CD14-positive monocyte (primary cell): Measurements from ENCODE around the gene USP34. TPM values are rescaled to one million over a fixed set of nuclear protein-coding genes. Genes with fewer than 3 reads are reported as not detected.

Experiments
- DNase-seq, 3 donors: peaks; one replicate each; pipeline ENCODE4 v3.0.0-alpha.2; 2011 to 2022
- H2AFZ ChIP-seq: 2 replicates; pipeline ENCODE4 v1.6.0; 2012; ENCODE audit warnings: mild to moderate bottlenecking, low read depth, low read length, inconsistent platforms; ENCODE audit not compliant: insufficient read depth, poor library complexity, severe bottlenecking
- H3K27ac ChIP-seq, 2 donors: 1 replicate in 1 of 2; 2 replicates in 1 of 2; pipeline ENCODE4 v1.5.1; 2012 to 2013; ENCODE audit warnings: low read length in 2 of 2, control low read depth in 1 of 2, inconsistent platforms in 1 of 2, low read depth in 1 of 2, mild to moderate bottlenecking in 1 of 2
- H3K27me3 ChIP-seq, 2 donors: one replicate each; pipeline versions ENCODE4 v1.6.0 to v1.6.1; 2011 to 2013; ENCODE audit warnings: low read length in 2 of 2; ENCODE audit not compliant: control insufficient read depth in 2 of 2, insufficient read depth in 2 of 2
- H3K36me3 ChIP-seq, 2 donors: replicated peaks in 1 of 2; 1 replicate in 1 of 2; 2 replicates in 1 of 2; pipeline versions ENCODE4 v1.5.1 to v1.6.1; 2012 to 2013; ENCODE audit warnings: low read length in 2 of 2, control low read depth in 1 of 2, inconsistent platforms in 1 of 2, mild to moderate bottlenecking in 1 of 2; ENCODE audit not compliant: insufficient read depth in 2 of 2, control insufficient read depth in 1 of 2
- H3K4me1 ChIP-seq, 2 donors: 1 replicate in 1 of 2; 2 replicates in 1 of 2; pipeline versions ENCODE4 v1.5.1 to v1.6.1; 2012 to 2013; ENCODE audit warnings: low read length in 2 of 2, control low read depth in 1 of 2, inconsistent platforms in 1 of 2, mild to moderate bottlenecking in 1 of 2, moderate library complexity in 1 of 2; ENCODE audit not compliant: insufficient read depth in 2 of 2, control insufficient read depth in 1 of 2
- H3K4me2 ChIP-seq: replicated peaks from 2 replicates; pipeline ENCODE3; 2012; ENCODE audit warnings: low read length, moderate library complexity, mild to moderate bottlenecking; ENCODE audit not compliant: poor library complexity, severe bottlenecking; ENCODE audit errors: extremely low read depth
- H3K4me3 ChIP-seq, 3 experiments: fragments of 200-600 bp in 1 of 3; sonication (generic) in 1 of 3; replicated peaks in 1 of 3; 1 replicate in 2 of 3; 2 replicates in 1 of 3; pipeline ENCODE4 v1.5.1; 2011 to 2013; ENCODE audit warnings: low read length in 3 of 3, mild to moderate bottlenecking in 3 of 3, control low read depth in 2 of 3, low read depth in 2 of 3, inconsistent platforms in 1 of 3, moderate library complexity in 1 of 3
- H3K79me2 ChIP-seq: 2 replicates; pipeline ENCODE4 v1.6.0; 2012; ENCODE audit warnings: mild to moderate bottlenecking, control low read depth, inconsistent platforms, low read length, moderate library complexity; ENCODE audit not compliant: insufficient read depth
- H3K9ac ChIP-seq: 2 replicates; pipeline ENCODE4 v1.6.0; 2017; ENCODE audit warnings: low read length, mild to moderate bottlenecking; ENCODE audit not compliant: insufficient read depth, poor library complexity, severe bottlenecking
- H3K9me3 ChIP-seq, 2 donors: replicated peaks in 1 of 2; 1 replicate in 1 of 2; 2 replicates in 1 of 2; pipeline versions ENCODE4 v1.5.1 to v1.6.1; 2012 to 2013; ENCODE audit warnings: low read length in 2 of 2, control low read depth in 1 of 2; ENCODE audit not compliant: control insufficient read depth in 1 of 2, insufficient read depth in 1 of 2
- H4K20me1 ChIP-seq: 2 replicates; pipeline ENCODE4 v1.6.0; 2012; ENCODE audit warnings: mild to moderate bottlenecking, low read length, control low read depth, moderate library complexity; ENCODE audit not compliant: insufficient read depth
- H3K27ac Mint-ChIP-seq, 7 donors: one replicate each; pipeline ENCODE4 v1.8.0; 2020; ENCODE audit warnings: mild to moderate bottlenecking in 7 of 7, mixed read lengths in 7 of 7, moderate library complexity in 6 of 7, inconsistent platforms in 2 of 7
- H3K27me3 Mint-ChIP-seq, 3 donors: one replicate each; pipeline ENCODE4 v1.8.0; 2021 to 2022; ENCODE audit warnings: low read depth in 3 of 3, mild to moderate bottlenecking in 3 of 3, mixed read lengths in 3 of 3, moderate library complexity in 3 of 3, inconsistent platforms in 1 of 3
- H3K36me3 Mint-ChIP-seq, 2 donors: one replicate each; pipeline ENCODE4 v1.8.0; 2020; ENCODE audit warnings: mixed read lengths in 2 of 2, inconsistent platforms in 1 of 2, mild to moderate bottlenecking in 1 of 2
- H3K4me1 Mint-ChIP-seq: one replicate; pipeline ENCODE4 v1.8.0; 2020; ENCODE audit warnings: mild to moderate bottlenecking, mixed read lengths
- H3K4me3 Mint-ChIP-seq, 2 donors: one replicate each; pipeline ENCODE4 v1.8.0; 2020; ENCODE audit warnings: mild to moderate bottlenecking in 2 of 2, mixed read lengths in 2 of 2, moderate library complexity in 1 of 2
- H3K9me3 Mint-ChIP-seq, 7 donors: one replicate each; pipeline ENCODE4 v1.8.0; 2020 to 2022; ENCODE audit warnings: mixed read lengths in 7 of 7, mild to moderate bottlenecking in 6 of 7, moderate library complexity in 6 of 7, inconsistent platforms in 2 of 7
- CTCF ChIP-seq: fragments of 200-600 bp; IDR thresholded peaks from one replicate; pipeline ENCODE4 v1.8.0; 2022; ENCODE audit warnings: antibody characterized with exemption, mild to moderate bottlenecking
- WGBS: methylation state at CpG from one replicate; pipeline ENCODE4 v1.1.5; 2013; ENCODE audit warnings: missing lambda C conversion rate; ENCODE audit not compliant: insufficient coverage; 5-methylcytosine and 5-hydroxymethylcytosine counted together
- intact Hi-C, 2 donors: fragments of 100-400 bp; cut with micrococcal nuclease; formaldehyde crosslinking; loops; one replicate each; pipeline versions ENCODE4 v1.15.0 to v1.15.1; 2023
- polyA plus RNA-seq, 3 donors: library from polyadenylated mRNA; depleted of rRNA in 1 of 3; unstranded in 2 of 3; stranded (reverse) in 1 of 3; fragments of 300-500 nt in 2 of 3; fragments of >200 nt in 1 of 3; fragmentation: Illumina TruSeq in 2 of 3; gene quantifications; 1 replicate in 2 of 3; 2 replicates in 1 of 3; pipeline ENCODE4 v1.2.3, GENCODE V29; 2012 to 2021

The USP34 gene
- polyA plus RNA-seq, 3 donors: 2.8 to 47.2 (median 5.9) TPM

GRCh38 chr2:61262699-61263098, 208.2 kb downstream of the USP34 start:
- Histone ChIP-seq H3K4me1 (no peaks in the 10 kb centered on the region), H4K20me1 (no peaks in the 10 kb centered on the region), H3K9ac (no peak overlapping the region), H3K4me2 (no peak overlapping the region), H3K79me2 (no peaks in the 10 kb centered on the region), H3K27ac (no peak overlapping the region), H3K36me3 (peaks cover 61 to 91% of the 10 kb centered on the region in 2 donors), H3K4me3 (no peak overlapping the region), H2AFZ (no peak overlapping the region), H3K9me3 (no peaks in the 10 kb centered on the region), H3K27me3 (no peaks in the 10 kb centered on the region)
- peaks cover 58 to 69% of the 10 kb centered on the region in 2 donors for H3K36me3 Mint-ChIP-seq
- WGBS: 100% methylated on average over 3 of the region's 5 CpGs
- intact Hi-C loops: no loop called here
- no peak for DNase-seq
- H3K4me1 Mint-ChIP-seq: no peaks in the 10 kb centered on the region
- TF ChIP-seq CTCF: no peak
- H3K4me3 Mint-ChIP-seq: no peak overlapping the region
- H3K27me3 Mint-ChIP-seq: no peaks in the 10 kb centered on the region
- H3K27ac Mint-ChIP-seq: no peak overlapping the region
- H3K9me3 Mint-ChIP-seq: peaks cover 0 to 1% (median 0%) of the 10 kb centered on the region in 7 donors

GRCh38 chr2:61257446-61257845, 213.4 kb downstream of the USP34 start:
- peaks cover 62 to 91% of the 10 kb centered on the region in 2 donors for H3K36me3 ChIP-seq
- H4K20me1 ChIP-seq: no peaks in the 10 kb centered on the region
- WGBS: 98% methylated on average over 6 of the region's 7 CpGs
- no peak overlapping the region for H3K27ac Mint-ChIP-seq
- no peaks in the 10 kb centered on the region for H3K79me2 ChIP-seq
- intact Hi-C loops: no loop called here
- TF ChIP-seq CTCF: no peak
- no peak overlapping the region for H3K27ac ChIP-seq
- peaks cover 72 to 79% of the 10 kb centered on the region in 2 donors for H3K36me3 Mint-ChIP-seq
- no peak overlapping the region for H3K9ac ChIP-seq
- no peak overlapping the region for H2AFZ ChIP-seq
- no peaks in the 10 kb centered on the region for H3K27me3 Mint-ChIP-seq
- H3K27me3 ChIP-seq: no peaks in the 10 kb centered on the region
- no peaks in the 10 kb centered on the region for H3K9me3 ChIP-seq
- H3K4me1 Mint-ChIP-seq: no peaks in the 10 kb centered on the region
- no peaks in the 10 kb centered on the region for H3K4me1 ChIP-seq
- H3K4me3 Mint-ChIP-seq: no peak overlapping the region
- H3K9me3 Mint-ChIP-seq: no peaks in the 10 kb centered on the region
- no peak for DNase-seq
- no peak overlapping the region for H3K4me3 ChIP-seq
- H3K4me2 ChIP-seq: no peak overlapping the region
